HG02938 (cell line): Measurements from ENCODE around the gene FGF11.
"Not testable (repeated sequence)": the region's sequence is repeated elsewhere in the genome, so short reads cannot be mapped to it uniquely, and the experiment has no call there.

Experiments
- ATAC-seq: cut with Tn5 transposase; IDR thresholded peaks from one replicate; pipeline ENCODE4 v1.9.1; 2021; ENCODE audit warnings: mild to moderate bottlenecking, moderate library complexity; ENCODE audit not compliant: unreplicated experiment

FGF11 gene

DNA sequence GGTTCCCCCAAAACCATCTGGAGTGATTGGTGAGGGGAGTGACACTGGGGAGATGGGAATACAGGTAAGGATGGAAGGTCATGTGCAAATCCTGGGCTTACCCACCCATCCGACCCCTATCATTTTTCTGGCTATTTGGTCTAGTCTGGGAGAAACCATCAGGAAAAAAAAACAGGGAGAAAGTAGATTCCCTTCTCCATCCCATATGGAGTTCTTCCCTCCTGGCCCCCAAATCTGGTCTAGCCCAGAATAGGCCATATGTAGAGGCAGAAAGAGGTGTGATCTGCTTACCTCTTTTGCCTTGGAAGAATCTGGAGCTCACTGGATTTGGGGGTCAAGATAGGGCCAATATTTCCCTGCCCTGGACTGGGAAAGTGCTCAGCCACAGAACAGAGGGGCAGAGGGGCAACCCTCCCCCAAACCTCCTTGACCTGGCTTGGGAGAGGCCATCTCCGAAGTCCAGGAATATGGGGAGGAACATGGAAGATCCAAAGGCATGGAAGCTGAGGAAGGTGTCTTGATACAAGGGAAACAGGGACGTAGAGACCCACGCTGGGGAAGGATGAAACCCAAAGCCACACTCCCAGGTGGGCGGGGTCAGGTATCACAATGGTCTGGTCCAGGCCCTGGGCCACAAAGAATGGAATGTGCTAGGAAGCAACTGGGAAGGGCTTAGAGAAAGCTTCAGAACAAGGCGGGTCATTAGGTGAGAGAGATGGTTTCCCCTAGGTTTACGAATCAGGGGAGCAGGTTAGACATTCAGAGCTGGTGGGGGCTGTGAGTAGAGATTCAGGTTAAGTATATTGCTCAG lies 21.7 kb downstream of the FGF11 start:
- no peak for ATAC-seq

- no peak for ATAC-seq
Observed at GRCh38 chr17:7462474-7463371, 23.4 kb downstream of the FGF11 start.

DNA sequence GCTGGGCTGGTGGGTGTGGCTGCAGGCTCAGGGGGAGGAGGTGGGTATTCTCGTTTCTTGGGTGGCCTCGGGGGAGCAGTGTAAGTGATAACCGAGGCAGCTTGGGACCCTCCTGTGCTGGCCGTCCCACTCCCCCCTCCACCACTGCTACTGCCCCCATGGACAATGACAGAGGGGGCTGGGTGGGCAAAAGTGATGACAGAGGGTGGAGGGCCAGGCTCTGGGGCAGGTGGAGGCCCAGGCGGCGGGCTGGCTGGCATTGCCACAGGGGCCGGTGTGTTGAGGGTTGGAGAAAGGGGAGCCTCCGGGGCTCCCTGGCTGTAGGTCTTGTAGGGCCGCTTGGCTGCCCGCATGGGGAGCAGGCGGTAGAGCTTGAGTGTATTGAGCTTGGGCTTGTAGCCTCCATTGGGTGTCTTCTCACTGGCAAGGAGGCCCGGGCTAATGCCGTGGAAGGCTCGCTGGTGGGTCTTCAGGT lies 24.1 kb downstream of the FGF11 start:
- ATAC-seq = no peak

DNA sequence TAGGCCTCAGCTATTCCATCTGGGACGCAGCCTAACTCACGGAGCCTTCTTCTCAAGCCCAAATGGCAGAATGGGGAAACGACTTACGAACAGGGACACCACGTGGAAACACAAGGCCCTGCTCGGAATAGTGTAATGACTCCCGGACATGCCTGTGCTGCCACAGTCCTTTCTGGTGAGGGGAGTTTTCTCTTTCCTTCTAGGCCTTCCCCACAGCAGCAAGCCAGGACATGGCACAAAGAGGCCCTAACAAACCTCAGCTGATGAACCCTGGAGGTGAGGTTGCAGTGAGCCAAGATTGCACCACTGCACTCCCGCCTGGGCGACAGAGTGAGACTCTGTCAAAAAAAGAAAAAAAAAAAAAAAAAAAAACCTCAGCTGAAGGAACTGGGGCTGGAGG lies 24.8 kb downstream of the FGF11 start:
- no peak for ATAC-seq

DNA sequence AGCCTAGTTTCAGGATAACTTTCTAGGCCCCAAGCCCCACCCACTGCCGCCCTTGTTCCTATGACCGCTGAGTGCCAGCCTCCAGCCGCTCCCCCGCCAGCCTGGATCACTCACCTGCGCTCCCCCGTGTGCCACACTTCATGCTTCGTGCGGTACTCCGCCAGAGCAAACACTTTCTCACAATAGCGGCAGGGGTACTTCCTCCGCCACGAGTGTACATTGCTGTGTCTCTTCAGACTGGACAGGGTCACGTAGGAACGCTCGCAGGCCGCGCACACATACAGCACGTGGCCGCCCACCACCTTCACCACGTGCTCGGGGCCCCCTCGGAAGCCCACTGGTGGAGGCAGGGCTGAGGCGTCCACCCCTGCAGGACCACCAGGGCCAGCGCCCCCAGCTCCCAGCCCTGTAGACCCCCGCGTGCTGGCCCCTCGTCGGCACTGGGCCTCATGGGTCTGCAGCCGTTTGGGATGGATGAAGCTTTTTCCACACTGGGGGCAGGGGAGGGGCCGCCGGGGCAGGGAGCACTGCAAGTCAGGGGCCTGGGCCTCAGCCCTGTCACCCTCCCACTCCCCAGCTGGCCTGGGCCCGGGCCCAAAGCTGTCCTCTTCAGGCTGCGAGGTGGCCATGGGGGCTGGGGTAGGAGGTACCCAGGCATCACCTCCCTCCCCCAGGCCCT lies 26.4 kb downstream of the FGF11 start:
- no peak for ATAC-seq

DNA sequence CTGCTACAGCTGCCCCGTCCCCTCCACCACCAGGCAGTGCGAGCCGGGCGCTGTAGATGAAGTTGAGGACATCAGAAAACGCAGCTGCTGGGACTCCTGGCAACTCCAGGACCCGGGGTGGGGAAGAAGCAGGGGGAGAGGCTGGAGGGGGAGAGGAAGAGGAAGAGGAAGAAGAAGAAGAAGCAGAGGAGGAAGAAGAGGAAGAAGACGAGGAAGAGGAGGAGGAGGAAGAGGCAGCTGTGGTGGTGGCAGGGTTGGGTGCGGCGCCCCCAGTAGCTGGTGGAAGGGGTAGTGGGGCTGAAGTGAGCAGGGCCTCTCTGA lies 27.0 kb downstream of the FGF11 start:
- ATAC-seq = no peak

GRCh38 chr17:7466639-7467341 lies 27.5 kb downstream of the FGF11 start:
- ATAC-seq = no peak

DNA sequence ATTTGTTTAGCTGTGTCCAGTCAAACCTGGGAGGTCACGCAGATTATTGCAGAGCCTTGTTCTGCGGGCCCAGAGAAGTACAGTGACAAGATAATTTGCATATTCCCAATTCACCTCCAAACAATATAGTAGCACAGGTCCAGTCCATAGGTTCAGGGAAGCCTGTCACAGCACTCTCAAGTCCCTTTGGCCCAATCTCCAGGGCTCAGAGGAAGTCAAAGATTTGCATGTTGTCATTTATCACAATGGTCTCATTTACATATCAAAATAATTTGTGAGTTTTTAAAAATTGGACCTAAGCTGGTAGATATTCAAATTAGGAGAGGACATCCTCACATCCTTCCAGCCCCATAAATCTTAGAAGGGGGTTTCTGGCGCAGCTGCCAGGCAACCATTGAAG lies 28.2 kb downstream of the FGF11 start:
- ATAC-seq = no peak

GRCh38 chr17:7468290-7468689 lies 29.0 kb downstream of the FGF11 start:
- no peak for ATAC-seq

- ATAC-seq = no peak
Observed at GRCh38 chr17:7468804-7469389, 29.6 kb downstream of the FGF11 start.

GRCh38 chr17:7469843-7470242 lies 30.5 kb downstream of the FGF11 start:
- not testable (repeated sequence) for ATAC-seq

DNA sequence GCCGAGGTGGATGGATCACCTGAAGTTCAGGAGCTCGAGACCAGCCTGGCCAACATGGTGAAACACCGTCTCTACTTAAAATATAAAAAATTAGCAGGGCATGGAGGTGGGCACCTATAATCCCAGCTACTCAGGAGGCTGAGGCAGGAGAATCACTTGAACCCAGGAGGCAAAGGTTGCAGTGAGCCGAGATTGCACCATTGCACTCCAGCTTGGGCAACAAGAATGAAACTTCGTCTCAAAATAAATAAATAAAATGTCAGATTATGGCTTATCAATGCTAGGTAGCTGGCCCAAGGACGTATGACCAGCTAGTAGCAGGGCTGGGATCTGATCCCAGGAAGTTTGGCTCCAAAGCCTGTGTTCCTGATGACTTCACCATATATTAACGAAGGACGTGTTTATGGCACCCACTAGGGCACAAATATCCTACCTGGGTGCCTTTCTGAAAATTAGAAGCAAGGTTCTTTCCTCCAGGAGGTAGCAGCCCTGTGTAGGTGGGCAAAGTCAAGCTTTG lies 31.2 kb downstream of the FGF11 start:
- ATAC-seq = not testable (repeated sequence)

DNA sequence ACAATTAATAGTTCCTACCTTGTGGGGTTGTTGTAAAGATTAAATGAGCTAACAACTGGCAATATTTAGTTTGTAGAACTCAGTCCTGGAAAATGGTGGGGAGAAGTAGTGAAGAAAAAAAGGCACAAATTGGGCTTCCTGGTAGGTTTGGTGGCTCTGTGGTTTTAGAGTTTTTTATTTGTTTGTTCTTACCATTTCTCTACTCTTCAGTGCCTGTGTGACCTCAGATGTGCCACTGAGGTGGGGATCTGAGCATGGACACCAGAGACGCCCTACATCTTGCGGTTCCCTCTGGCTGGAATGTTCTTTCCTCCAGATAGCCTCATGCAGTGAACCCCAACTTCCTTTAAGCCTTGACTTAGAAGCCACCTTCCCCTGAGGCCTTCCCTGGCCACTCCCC lies 32.4 kb downstream of the FGF11 start:
- ATAC-seq = no peak

GRCh38 chr17:7474767-7475166 lies 35.5 kb downstream of the FGF11 start:
- ATAC-seq = not testable (repeated sequence)

DNA sequence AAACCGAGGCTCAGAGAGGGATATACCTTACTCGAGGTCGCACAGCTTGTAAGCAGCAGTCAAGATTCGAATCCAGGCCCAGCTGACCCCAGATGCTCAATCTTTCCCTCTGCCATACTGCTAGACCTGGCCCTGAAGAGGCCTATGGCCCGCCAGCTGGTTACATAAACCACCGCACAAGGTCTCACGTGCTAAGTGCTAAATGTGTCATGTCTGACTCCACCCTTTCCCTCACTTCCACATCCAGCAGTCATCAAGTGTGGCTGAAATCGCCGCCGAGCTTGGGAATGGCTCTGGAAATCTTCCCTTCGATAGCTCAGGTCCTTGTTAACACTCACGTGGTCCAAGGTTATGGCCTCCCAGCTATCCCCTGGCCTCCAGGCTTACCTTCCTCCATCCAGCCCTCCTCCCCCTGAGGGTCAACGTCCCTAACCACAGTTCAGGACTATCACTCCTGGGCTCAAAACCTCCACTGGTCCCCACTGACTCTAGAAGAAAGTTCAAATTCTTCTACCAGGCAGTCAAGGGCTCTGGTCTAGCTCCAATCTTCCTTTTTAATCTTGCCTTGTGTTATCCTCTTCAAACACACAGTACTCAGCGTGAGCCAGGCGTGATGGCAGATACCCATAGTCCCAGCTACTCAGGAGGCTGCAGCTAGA lies 36.6 kb downstream of the FGF11 start:
- ATAC-seq = no peak

GRCh38 chr17:7476494-7476893 lies 37.2 kb downstream of the FGF11 start:
- no peak for ATAC-seq

GRCh38 chr17:7476951-7477350 lies 37.6 kb downstream of the FGF11 start:
- no peak for ATAC-seq

DNA sequence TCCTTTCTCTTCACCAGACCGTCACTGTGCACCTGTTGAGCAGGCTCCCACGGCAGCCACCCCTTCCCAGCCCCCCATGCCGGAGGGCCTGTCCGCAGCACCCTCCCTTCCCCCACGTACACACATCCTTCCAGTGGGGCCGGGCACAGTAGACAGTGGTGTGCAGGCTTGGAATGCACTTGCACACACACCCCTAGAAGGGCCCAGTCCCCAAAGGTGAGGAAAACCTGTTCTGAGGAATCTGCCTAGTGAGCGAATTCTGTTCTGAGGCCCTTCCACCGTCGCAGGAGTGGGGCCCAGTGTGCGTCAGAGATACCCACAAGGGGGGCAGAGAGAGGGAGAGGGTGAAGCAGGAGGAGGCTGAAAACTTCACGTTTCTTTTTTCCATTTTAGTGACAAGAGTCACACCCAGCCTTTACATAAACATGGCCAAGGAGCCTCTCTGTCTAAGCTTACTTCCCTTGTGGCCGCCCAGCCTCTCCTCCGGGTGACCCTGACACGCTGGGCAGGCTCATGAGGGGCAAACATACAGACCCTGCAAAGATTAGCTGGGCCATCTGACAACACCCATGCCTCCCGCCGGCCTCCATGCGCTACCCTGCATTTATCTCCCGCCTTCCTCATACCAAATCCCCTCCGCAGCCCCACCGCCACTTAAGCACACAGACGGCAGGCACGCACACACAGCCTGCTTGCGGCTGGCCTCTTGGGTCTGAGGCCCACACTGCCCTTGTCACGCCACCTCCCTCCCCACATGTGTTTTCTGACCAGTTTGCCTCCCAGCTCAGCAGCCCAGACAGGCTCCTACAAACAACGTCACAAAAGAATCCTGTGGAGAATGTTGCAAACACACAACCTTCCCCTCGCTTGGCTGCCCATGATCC lies 38.3 kb downstream of the FGF11 start:
- no peak for ATAC-seq
